HL-60/S4 treated with retinoic acid at 250 ng/mL for 4 days and 3 days (cell line): ENCODE results near the gene ITGB6.
"Not testable (repeated sequence)": the region's sequence is repeated elsewhere in the genome, so short reads cannot be mapped to it uniquely, and the experiment has no call there.

ENCODE experiments used
- in situ Hi-C: fragments of 300-500 bp; cut with MboI; formaldehyde crosslinking; loops from 2 replicates; pipeline ENCODE4 v1.7.0; 2022; ENCODE audit warnings: low sequenced_read_pairs

ITGB6 gene

GRCh38 chr2:160197587-160197986 lies 2.5 kb downstream of the ITGB6 start:
- in situ Hi-C loops, result no loop called here

DNA sequence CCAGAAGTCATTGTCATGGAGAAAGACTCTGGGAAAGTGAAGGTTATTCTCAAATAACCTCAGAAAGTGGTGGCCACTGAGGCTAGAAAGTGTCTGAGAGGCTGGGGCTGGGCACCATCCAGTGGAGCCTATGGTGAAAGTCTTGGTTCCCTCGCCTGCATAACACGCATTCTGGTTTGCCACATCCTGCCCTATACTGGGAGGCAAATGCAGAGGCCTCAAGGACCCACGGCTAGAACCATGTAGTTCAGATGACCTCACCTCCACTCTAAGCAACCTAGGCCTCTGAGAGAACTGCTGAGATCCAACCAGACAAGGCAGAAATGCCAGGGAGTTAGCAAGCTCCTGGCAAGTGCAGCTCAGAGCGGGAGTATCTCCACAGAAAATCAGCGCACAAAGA lies 5.1 kb downstream of the ITGB6 start:
- in situ Hi-C loops, result no loop called here

DNA sequence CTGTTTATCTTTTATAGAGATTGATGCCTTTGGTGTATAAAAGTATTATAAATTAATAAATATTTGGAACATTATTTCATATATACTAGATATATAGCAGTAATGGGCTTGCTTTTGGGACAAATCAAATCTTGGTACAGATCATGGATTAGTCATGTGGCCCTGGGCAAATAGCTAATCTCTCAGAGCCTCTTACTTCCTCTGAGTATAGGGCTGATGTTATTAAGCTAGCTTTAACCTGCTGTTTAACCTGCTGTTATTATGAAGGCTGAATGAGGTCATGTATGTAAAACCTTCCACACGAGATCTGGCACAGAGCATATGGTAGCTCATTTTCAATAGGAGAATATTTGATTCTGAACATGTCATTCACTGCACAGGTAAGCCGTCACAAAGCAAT lies 5.7 kb downstream of the ITGB6 start:
- in situ Hi-C loops, result no loop called here

GRCh38 chr2:160181146-160181836 lies 18.8 kb downstream of the ITGB6 start:
- in situ Hi-C loops, result not testable (repeated sequence)

DNA sequence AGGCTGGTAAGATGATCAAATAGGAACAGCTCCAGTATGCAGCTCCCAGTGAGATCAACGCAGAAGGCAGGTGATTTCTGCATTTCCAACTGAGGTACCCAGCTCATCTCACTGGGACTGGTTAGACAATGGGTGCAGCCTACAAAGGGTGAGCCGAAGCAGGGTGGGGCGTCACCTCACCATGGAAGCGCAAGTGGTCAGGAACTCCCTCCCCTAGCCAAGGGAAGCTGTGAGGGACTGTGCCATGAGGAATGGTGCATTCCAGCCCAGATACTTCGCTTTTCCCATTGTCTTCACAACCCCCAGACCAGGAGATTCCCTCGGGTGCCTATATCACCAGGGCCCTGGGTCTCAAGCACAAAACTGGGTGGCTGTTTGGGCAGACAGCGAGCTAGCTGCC lies 19.4 kb downstream of the ITGB6 start:
- in situ Hi-C loops, result not testable (repeated sequence)

DNA sequence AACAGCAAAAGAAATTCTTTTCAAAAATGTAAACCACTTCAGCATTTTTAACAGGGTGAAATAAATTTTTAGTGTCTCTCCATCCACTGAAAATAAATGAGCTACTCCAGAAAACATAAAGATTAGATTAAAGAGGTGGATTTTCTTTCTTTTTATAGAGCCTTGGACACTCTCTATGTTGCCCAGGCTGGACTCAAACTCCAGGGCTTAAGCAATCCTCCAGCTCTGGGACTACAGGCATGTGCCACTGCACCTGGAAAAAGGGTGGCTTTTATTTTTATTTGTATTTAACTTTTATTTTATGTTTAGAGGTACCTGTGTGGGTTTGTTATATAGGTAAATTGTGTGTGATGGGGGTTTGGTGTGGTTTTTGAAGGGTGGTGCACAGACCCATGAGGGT lies 19.9 kb downstream of the ITGB6 start:
- in situ Hi-C loops, result no loop called here

GRCh38 chr2:160175169-160176134 lies 24.6 kb downstream of the ITGB6 start:
- in situ Hi-C loops, result no loop called here

DNA sequence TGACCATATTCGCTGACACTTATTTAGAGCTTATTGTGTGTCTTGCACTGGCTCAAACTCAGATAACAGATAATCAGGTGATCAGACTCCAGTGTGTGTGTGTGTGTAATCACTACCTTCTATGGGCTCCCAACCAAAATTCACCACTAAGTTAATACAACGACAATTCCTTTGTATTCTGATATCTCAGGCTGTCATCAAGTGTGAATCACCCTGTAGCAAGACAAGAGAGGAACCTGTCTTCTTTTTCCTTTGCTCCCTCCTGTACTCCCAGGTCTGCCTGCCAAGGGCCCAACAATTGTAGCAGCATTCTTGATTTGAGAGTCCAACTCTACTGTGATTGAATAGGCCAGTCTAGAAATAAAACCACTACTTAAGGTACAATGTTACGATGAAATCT lies 25.8 kb downstream of the ITGB6 start:
- in situ Hi-C loops, result no loop called here

DNA sequence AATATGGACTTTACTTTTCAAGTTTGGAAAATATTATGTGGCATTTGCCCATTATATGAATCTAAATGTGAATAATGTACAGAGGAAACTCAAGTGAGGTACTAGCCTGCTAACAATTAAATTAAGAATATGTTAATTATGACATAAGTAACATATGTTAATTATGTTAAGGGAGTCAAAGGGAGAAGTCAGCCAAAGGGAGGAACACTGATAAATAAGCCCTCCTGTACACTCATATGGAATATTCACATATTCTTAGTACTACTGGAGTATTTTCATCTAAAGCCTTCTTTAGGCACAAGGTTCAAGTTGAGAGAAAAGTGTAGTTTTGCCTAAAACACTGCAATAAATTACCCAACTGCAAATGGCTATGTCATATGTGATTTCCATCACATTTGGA lies 30.1 kb downstream of the ITGB6 start:
- in situ Hi-C loops, result no loop called here

- in situ Hi-C loops, result no loop called here
These were observed 30.6 kb downstream of the ITGB6 start for GRCh38 chr2:160169471-160169870.

- in situ Hi-C loops, result no loop called here
These were observed 31.2 kb downstream of the ITGB6 start for GRCh38 chr2:160168878-160169277.

DNA sequence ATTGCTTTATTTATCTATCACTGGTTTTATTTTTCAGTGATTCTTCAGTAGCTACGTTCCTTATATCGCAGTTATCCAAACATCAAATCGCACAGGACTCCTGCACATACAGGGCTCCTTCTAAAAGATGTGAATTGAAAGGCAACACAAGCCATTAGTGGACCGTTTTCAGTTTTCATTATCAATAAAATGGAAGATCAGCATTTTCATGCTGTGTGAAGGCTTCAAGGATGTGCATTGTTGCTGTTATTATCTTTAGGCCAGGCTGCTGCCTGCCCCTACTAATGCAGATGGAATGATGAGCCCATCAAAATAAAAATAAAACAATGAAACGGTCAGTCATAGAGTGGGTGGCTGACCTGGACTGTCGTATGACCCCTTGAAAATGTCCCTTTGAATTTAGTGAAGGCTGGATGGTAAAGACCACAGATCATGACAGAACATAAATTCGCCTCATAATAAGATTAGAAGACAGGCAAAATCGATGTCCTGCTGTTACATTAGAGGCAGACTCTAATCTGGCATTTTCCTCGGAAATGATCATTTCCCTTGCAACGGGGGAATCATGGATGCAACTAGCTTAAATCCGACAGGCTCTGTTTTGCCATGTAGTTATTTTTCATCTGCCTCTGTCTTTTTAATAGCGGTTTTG lies 32.9 kb downstream of the ITGB6 start:
- in situ Hi-C loops, result no loop called here

DNA sequence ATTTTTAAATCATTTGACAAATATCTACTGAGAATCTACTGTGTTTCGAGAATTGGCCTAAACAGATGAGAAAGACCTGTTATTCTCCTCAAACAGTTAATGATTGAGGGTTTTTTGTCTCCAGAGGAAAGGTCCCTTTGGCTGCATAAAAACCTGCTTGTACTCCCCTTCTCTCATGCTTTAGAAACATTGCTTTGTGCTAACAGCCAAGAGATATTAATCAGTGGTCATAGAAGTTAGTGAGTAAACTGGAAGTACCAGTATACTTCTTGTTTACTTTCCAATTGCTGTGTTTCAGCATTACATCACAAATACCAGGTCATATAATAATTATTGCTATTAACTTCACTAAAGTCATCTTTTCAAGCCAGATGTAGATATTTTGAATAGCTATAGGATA lies 34.1 kb downstream of the ITGB6 start:
- in situ Hi-C loops, result no loop called here

DNA sequence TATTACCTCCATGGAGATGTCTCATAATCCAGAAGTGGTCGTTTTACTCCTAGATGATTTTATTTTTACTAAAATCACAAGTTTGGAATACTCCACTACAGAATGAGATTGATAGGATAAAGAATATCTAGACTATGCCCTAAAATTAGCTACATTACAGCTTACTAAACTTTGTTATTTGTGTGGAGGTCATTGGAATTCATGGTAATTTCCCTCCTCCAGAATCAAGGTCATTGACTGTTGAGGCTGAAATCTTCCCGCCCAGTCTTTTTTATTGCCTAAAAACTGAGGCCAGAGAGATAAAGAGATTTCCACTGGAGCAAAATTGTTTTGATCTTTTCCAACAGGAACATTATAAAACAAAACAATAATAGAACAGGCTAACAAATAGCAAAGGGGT lies 35.0 kb downstream of the ITGB6 start:
- in situ Hi-C loops, result no loop called here

GRCh38 chr2:160157861-160158829 lies 41.9 kb downstream of the ITGB6 start:
- in situ Hi-C loops, result no loop called here

DNA sequence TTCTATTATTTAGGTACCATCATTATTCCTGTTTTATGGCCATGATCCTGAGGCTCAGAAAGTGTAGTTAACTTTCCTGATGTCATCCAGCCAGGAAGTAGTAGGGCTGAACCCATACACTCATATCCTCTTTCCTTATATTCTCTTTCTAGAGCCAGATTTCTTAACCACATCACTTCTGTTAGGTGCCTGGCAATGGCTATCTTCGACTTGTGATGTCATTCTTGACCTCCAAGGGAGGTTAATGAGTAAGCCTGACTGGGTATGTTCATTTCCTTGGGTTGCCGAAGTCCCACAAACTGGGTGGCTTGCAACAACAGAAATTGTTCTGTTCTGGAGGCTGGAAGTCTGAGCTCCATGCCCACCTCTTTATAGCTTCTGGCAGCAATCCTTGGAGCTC lies 43.4 kb downstream of the ITGB6 start:
- in situ Hi-C loops, result no loop called here

DNA sequence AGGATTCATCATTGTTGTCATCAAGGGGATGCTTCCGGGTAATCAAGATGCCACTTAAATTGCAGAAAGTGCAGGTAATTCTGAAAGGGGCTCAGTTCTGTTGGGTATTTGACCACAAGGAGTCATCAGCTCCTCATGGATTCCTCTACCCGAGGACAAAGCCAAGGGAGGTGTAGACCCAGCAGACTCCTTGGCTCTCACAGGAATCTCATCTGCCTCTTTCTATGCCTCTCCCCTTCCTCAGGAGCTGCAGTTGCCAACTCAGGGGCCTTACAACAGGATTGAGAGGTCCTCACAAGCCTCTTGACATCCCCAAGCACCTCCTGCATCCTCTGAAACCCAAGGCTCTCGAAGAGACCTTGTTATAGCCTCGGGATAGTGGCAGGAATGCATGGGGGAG lies 44.0 kb downstream of the ITGB6 start:
- in situ Hi-C loops, result no loop called here

- in situ Hi-C loops, result not testable (repeated sequence)
These were observed 51.7 kb downstream of the ITGB6 start for GRCh38 chr2:160148419-160148818.

GRCh38 chr2:160145471-160145870 lies 54.6 kb downstream of the ITGB6 start:
- in situ Hi-C loops, result no loop called here

DNA sequence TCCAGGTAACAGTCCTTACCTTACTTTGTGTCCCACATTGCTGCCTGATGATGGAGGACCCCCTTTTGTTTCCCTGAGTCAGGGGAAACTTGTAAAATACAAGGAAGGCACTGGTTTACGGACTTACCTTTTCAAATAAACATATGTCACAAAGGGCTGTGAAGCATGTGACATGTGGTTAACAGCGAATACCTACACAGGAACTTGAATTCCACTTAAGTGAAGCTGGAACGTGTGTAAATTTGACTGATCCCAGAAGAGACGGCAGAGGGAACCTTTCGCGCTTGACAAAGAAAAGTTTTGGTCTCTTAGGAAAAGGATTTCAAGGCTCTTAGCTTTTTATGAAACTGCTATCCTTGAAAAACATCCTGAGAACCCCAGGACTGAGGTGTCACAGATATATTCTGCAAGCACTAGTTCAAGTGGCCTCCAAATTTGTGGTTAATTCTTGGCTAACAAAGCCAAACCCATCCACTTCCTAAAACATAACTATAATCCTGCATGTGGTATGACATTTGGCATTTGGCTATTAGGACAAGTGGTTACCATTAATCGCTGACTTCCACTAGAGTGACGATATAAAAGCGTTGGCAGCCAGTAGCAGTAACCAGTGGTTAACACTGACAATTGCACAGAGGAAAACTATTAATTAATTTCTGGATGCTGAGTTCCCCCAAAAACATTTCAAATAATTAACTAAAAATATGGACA lies 55.6 kb downstream of the ITGB6 start:
- in situ Hi-C loops, result no loop called here
